ENCODE data around the gene LYRM4.

LYRM4 gene

GRCh38 chr6:5303682-5304081 is 42.9 kb upstream of the LYRM4 start:
- H3K27me3 ChIP-seq (ENCODE audit: insufficient read depth, low read length): no peaks in the 10 kb centered on the region
- no peak overlapping the region for H3K27ac ChIP-seq (ENCODE audit: low read depth, low read length)
- H4K91ac ChIP-seq (ENCODE audit: low read depth, low read length): no peak overlapping the region
- H2BK12ac ChIP-seq (ENCODE audit: low read length): no peak overlapping the region
- H4K8ac ChIP-seq (ENCODE audit: low read depth, low read length): no peak overlapping the region
- H3K18ac ChIP-seq (ENCODE audit: low read length): no peak overlapping the region
- H3K4ac ChIP-seq (ENCODE audit: low read depth, low read length): no peak overlapping the region
- H2BK5ac ChIP-seq (ENCODE audit: low read depth, low read length, poor library complexity): no peak overlapping the region
- WGBS (ENCODE audit: extremely low coverage, insufficient coverage, insufficient read length): no CpG with 5 or more reads among the region's 8 CpGs
- no peak overlapping the region for H3K9ac ChIP-seq (ENCODE audit: low read length)
- no peaks in the 10 kb centered on the region for H3K79me1 ChIP-seq (ENCODE audit: low read length)
- no peak for DNase-seq
- H4K12ac ChIP-seq (ENCODE audit: low read depth, low read length): no peak overlapping the region
- H3K14ac ChIP-seq (ENCODE audit: low read length): no peak overlapping the region
- H2BK120ac ChIP-seq (ENCODE audit: insufficient read depth, low read length, poor library complexity): no peak overlapping the region
- no peaks in the 10 kb centered on the region for H3K79me2 ChIP-seq (ENCODE audit: control insufficient read depth, insufficient read depth, low read length, poor library complexity)
- no peaks in the 10 kb centered on the region for H3K9me3 ChIP-seq (ENCODE audit: insufficient read depth, low read depth, low read length)
- H2AFZ ChIP-seq (ENCODE audit: insufficient read depth, low read length, poor library complexity): no peak overlapping the region
- no peak overlapping the region for H3K4me3 ChIP-seq (ENCODE audit: low read depth, low read length)
- no peak overlapping the region for H2AK5ac ChIP-seq (ENCODE audit: low read length)
- H3K4me2 ChIP-seq (ENCODE audit: low read length): no peak overlapping the region
- no peaks in the 10 kb centered on the region for H3K4me1 ChIP-seq (ENCODE audit: control insufficient read depth in 1 of 2, insufficient read depth in 2 of 2, low read length in 2 of 2)
- no peak overlapping the region for H3K23ac ChIP-seq (ENCODE audit: low read length)
- no peaks in the 10 kb centered on the region for H3K36me3 ChIP-seq (ENCODE audit: control insufficient read depth in 1 of 2, insufficient read depth in 2 of 2, low read length in 2 of 2)

DNA sequence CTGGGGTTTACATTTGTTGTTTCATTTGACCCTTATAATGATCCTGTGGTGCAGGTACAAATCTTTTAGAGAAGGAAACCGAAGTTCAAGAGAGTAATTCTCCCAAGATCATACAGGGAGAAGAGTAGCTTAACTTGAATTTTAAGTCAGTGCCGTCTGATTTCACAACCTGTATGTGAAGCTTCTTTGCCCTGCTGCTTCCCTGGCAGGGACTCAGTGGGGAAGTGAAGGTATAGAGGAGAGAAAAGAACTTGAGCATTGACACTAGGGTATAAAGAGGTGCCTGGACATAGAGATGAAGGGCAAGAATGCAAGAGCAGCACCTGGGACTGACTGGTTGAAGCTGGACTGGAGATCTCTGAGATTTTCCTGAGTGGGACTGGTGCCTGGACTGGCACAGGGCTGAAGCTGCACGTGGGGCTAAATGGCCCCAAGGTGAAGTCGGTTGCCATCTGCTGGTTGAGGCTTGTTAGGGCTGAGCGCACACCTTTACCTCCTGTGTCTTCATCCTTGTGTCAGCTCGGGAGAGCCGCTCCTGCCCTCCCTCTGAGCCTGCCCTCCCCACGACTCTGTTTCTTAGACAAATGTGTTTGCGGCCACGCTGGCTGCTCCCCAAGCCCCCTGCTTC is 42.4 kb upstream of the LYRM4 start:
- H2AFZ ChIP-seq (ENCODE audit: insufficient read depth, low read length, poor library complexity): no peak overlapping the region
- H3K4me3 ChIP-seq (ENCODE audit: low read depth, low read length): no peak overlapping the region
- no peak overlapping the region for H4K12ac ChIP-seq (ENCODE audit: low read depth, low read length)
- H3K14ac ChIP-seq (ENCODE audit: low read length): no peak overlapping the region
- WGBS (ENCODE audit: extremely low coverage, insufficient coverage, insufficient read length): no CpG with 5 or more reads among the region's 10 CpGs
- no peaks in the 10 kb centered on the region for H3K79me1 ChIP-seq (ENCODE audit: low read length)
- no peak overlapping the region for H2BK120ac ChIP-seq (ENCODE audit: insufficient read depth, low read length, poor library complexity)
- H3K27me3 ChIP-seq (ENCODE audit: insufficient read depth, low read length): no peaks in the 10 kb centered on the region
- H3K4me1 ChIP-seq (ENCODE audit: control insufficient read depth in 1 of 2, insufficient read depth in 2 of 2, low read length in 2 of 2): no peaks in the 10 kb centered on the region
- no peaks in the 10 kb centered on the region for H3K9me3 ChIP-seq (ENCODE audit: insufficient read depth, low read depth, low read length)
- H3K4ac ChIP-seq (ENCODE audit: low read depth, low read length): no peak overlapping the region
- H2BK5ac ChIP-seq (ENCODE audit: low read depth, low read length, poor library complexity): no peak overlapping the region
- H2BK12ac ChIP-seq (ENCODE audit: low read length): no peak overlapping the region
- no peak overlapping the region for H3K27ac ChIP-seq (ENCODE audit: low read depth, low read length)
- no peak overlapping the region for H4K8ac ChIP-seq (ENCODE audit: low read depth, low read length)
- peak; percentile 55 to 80 for DNase-seq
- no peak overlapping the region for H3K23ac ChIP-seq (ENCODE audit: low read length)
- no peak overlapping the region for H3K18ac ChIP-seq (ENCODE audit: low read length)
- no peak overlapping the region for H3K9ac ChIP-seq (ENCODE audit: low read length)
- no peaks in the 10 kb centered on the region for H3K36me3 ChIP-seq (ENCODE audit: control insufficient read depth in 1 of 2, insufficient read depth in 2 of 2, low read length in 2 of 2)
- H3K79me2 ChIP-seq (ENCODE audit: control insufficient read depth, insufficient read depth, low read length, poor library complexity): no peaks in the 10 kb centered on the region
- no peak overlapping the region for H4K91ac ChIP-seq (ENCODE audit: low read depth, low read length)
- no peak overlapping the region for H3K4me2 ChIP-seq (ENCODE audit: low read length)
- no peak overlapping the region for H2AK5ac ChIP-seq (ENCODE audit: low read length)

DNA sequence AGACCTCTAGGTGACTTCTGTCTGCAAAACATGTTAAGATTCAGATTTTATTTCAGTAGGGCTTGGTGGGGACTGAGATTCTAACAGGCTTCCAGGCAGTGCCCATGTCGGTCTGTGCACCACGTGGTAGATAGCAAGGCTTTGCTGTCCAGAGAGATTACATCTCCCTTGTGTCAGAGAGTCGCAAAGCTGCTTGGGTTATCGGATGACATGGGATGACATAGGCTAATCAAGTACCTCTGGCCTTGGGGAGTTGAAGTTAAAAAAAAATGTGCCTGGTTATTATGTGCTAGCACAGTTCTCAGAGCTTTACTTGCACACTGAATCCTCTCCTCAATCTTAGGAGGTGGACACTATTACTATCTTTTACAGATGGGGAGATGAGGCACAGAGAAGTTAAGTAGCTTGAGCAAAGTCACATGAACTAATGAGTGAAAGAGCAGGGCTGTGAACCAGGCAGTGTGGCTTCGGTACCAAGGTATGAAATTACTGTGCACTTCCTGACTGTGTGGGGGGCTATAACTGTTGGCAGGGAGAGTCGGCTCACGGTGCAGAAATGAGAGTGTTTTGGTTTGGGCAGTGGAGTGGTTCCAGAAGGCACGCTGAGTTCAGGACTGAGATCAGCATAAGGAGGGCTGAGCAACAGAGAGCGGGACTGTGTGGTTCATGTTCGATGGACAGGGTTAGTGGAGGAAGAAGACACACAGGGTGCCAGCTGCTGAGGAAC is 41.6 kb upstream of the LYRM4 start:
- Histone ChIP-seq H3K36me3 (ENCODE audit: control insufficient read depth in 1 of 2, insufficient read depth in 2 of 2, low read length in 2 of 2) (no peaks in the 10 kb centered on the region), H4K12ac (ENCODE audit: low read depth, low read length) (no peak overlapping the region), H3K79me2 (ENCODE audit: control insufficient read depth, insufficient read depth, low read length, poor library complexity) (no peaks in the 10 kb centered on the region), H3K27me3 (ENCODE audit: insufficient read depth, low read length) (no peaks in the 10 kb centered on the region), H2AFZ (ENCODE audit: insufficient read depth, low read length, poor library complexity) (no peak overlapping the region), H3K27ac (ENCODE audit: low read depth, low read length) (no peak overlapping the region), H3K4me1 (ENCODE audit: control insufficient read depth in 1 of 2, insufficient read depth in 2 of 2, low read length in 2 of 2) (no peaks in the 10 kb centered on the region), H3K23ac (ENCODE audit: low read length) (no peak overlapping the region), H3K4me2 (ENCODE audit: low read length) (no peak overlapping the region), H2BK5ac (ENCODE audit: low read depth, low read length, poor library complexity) (no peak overlapping the region), H3K14ac (ENCODE audit: low read length) (no peak overlapping the region), H3K18ac (ENCODE audit: low read length) (no peak overlapping the region), H3K79me1 (ENCODE audit: low read length) (no peaks in the 10 kb centered on the region), H2BK12ac (ENCODE audit: low read length) (no peak overlapping the region), H3K9me3 (ENCODE audit: insufficient read depth, low read depth, low read length) (no peaks in the 10 kb centered on the region), H3K9ac (ENCODE audit: low read length) (no peak overlapping the region), H4K91ac (ENCODE audit: low read depth, low read length) (no peak overlapping the region), H2AK5ac (ENCODE audit: low read length) (no peak overlapping the region), H2BK120ac (ENCODE audit: insufficient read depth, low read length, poor library complexity) (no peak overlapping the region), H4K8ac (ENCODE audit: low read depth, low read length) (no peak overlapping the region), H3K4me3 (ENCODE audit: low read depth, low read length) (no peak overlapping the region), H3K4ac (ENCODE audit: low read depth, low read length) (no peak overlapping the region)
- WGBS (ENCODE audit: extremely low coverage, insufficient coverage, insufficient read length): no CpG with 5 or more reads among the region's 10 CpGs
- DNase-seq: no peak

DNA sequence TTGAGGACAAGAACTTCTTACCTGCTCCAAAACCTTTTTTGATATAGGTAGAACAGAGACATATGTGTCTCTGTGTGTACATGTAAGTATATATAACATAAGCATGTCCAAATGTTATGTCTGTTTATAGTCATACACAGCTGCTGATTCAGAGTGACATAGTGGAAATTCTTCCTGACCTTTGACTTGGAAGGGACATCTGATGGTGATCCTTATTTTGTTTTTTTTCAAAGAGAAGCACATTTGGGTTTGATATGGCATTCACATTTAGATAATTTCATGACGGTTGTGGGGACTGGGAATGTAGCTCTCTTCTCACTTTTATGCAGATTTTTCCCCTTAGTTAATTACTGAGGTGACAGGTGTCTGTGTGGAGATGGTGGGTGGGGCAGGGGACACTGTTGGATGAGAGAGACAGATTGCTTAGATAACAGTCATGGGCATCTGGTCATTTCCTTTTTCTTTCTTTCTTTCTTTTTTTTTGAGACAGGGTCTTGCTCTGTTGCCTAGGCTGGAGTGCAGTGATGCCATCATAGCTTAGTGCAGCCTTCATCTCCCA is 39.5 kb upstream of the LYRM4 start:
- Histone ChIP-seq H3K27me3 (ENCODE audit: insufficient read depth, low read length) (no peaks in the 10 kb centered on the region), H3K36me3 (ENCODE audit: control insufficient read depth in 1 of 2, insufficient read depth in 2 of 2, low read length in 2 of 2) (no peaks in the 10 kb centered on the region)
- WGBS (ENCODE audit: extremely low coverage, insufficient coverage, insufficient read length): no CpG with 5 or more reads among the region's 1 CpG

More for the DNA sequence above, 39.5 kb upstream of the LYRM4 start:
- Histone ChIP-seq H3K4me3 (ENCODE audit: low read depth, low read length) (no peak overlapping the region), H3K18ac (ENCODE audit: low read length) (no peak overlapping the region), H2AFZ (ENCODE audit: insufficient read depth, low read length, poor library complexity) (no peak overlapping the region), H3K23ac (ENCODE audit: low read length) (no peak overlapping the region), H2BK12ac (ENCODE audit: low read length) (no peak overlapping the region), H3K4ac (ENCODE audit: low read depth, low read length) (no peak overlapping the region), H3K9me3 (ENCODE audit: insufficient read depth, low read depth, low read length) (no peaks in the 10 kb centered on the region), H3K79me2 (ENCODE audit: control insufficient read depth, insufficient read depth, low read length, poor library complexity) (no peaks in the 10 kb centered on the region), H2BK5ac (ENCODE audit: low read depth, low read length, poor library complexity) (no peak overlapping the region), H3K14ac (ENCODE audit: low read length) (no peak overlapping the region), H3K79me1 (ENCODE audit: low read length) (no peaks in the 10 kb centered on the region), H2BK120ac (ENCODE audit: insufficient read depth, low read length, poor library complexity) (no peak overlapping the region), H3K9ac (ENCODE audit: low read length) (no peak overlapping the region), H4K91ac (ENCODE audit: low read depth, low read length) (no peak overlapping the region), H3K4me1 (ENCODE audit: control insufficient read depth in 1 of 2, insufficient read depth in 2 of 2, low read length in 2 of 2) (no peaks in the 10 kb centered on the region), H2AK5ac (ENCODE audit: low read length) (no peak overlapping the region), H3K4me2 (ENCODE audit: low read length) (no peak overlapping the region), H3K27ac (ENCODE audit: low read depth, low read length) (no peak overlapping the region), H4K8ac (ENCODE audit: low read depth, low read length) (no peak overlapping the region), H4K12ac (ENCODE audit: low read depth, low read length) (no peak overlapping the region)
- no peak for DNase-seq

All from trophoblast cell (in vitro differentiated cells and primary cell).